ENCODE data around the gene HAUS7. TPM values are rescaled to one million over a fixed set of nuclear protein-coding genes. Genes with fewer than 3 reads are reported as not detected.
"Not testable (repeated sequence)": the region's sequence is repeated elsewhere in the genome, so short reads cannot be mapped to it uniquely, and the experiment has no call there.

The HAUS7 gene
- total and polyA plus RNA-seq, 7 donors, result 15.0 to 37.8 (median 23.9) TPM

DNA sequence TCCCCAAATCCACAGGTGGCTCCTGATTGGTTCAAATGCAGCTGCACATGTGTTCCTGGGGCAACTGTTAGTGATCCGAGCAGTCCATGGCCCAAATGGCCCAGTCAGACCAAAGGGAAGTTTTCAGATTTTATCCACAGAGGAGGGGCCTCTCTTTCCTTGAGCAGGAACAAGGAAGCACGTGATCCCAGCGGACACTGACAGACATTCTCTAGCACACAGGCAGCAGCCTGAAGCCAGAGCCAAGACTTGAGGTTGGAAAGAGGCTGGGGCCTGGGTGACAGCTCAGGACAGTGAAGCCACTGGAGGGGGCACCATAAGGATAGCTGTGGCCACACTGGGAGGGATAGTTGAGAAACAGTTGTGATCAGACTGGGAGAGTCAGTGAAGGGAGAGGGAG, 62.6 kb downstream of the HAUS7 start:
- H3K4me3 ChIP-seq, result no peak overlapping the region
- no peaks in the 10 kb centered on the region for H3K9me3 ChIP-seq
- H3K36me3 ChIP-seq, result no peaks in the 10 kb centered on the region
- intact Hi-C loops (cut with DNase I), result no loop called here
- no peaks in the 10 kb centered on the region for H3K27me3 ChIP-seq
- WGBS, 2 donors, result 34 to 68% methylated on average over 3 of the region's 3 CpGs
- TF ChIP-seq POLR2A (IDR thresholded peaks at IDR 0.05) (no peak), POLR2AphosphoS5 (IDR thresholded peaks at IDR 0.05) (no peak), EP300 (IDR thresholded peaks at IDR 0.05) (no peak)
- TF ChIP-seq, protein P1, sequence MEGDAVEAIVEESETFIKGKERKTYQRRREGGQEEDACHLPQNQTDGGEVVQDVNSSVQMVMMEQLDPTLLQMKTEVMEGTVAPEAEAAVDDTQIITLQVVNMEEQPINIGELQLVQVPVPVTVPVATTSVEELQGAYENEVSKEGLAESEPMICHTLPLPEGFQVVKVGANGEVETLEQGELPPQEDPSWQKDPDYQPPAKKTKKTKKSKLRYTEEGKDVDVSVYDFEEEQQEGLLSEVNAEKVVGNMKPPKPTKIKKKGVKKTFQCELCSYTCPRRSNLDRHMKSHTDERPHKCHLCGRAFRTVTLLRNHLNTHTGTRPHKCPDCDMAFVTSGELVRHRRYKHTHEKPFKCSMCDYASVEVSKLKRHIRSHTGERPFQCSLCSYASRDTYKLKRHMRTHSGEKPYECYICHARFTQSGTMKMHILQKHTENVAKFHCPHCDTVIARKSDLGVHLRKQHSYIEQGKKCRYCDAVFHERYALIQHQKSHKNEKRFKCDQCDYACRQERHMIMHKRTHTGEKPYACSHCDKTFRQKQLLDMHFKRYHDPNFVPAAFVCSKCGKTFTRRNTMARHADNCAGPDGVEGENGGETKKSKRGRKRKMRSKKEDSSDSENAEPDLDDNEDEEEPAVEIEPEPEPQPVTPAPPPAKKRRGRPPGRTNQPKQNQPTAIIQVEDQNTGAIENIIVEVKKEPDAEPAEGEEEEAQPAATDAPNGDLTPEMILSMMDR (IDR thresholded peaks at IDR 0.05), result no peak
- peaks cover 0 to 13% (median 5%) of the 10 kb centered on the region in 4 donors for H3K4me1 ChIP-seq
- H3K27ac ChIP-seq, result no peak overlapping the region
- no peak for DNase-seq

DNA sequence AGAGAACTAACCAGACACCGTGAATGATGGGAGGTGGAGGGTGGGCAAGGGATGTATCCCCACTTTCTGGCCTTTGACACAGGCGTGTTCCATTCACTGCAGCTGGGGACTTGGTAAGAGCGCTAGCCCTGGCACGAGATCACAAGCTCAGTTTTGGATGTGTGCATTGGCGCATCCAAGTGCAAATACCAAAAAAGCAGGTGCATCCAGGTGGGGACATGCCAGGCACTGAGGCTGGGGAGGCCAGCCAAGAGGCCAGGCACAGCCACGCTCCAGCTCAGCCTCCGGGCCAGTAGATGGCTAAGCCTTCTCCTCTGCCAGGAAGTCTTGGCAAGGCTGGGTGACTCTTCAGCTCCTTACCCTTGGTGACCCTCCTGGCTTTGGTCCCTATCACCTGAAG, 63.5 kb downstream of the HAUS7 start:
- Histone ChIP-seq H3K4me1 (peaks cover 0 to 5% (median 2%) of the 10 kb centered on the region in 4 donors), H3K9me3 (no peaks in the 10 kb centered on the region), H3K27me3 (no peaks in the 10 kb centered on the region), H3K27ac (no peak overlapping the region), H3K36me3 (no peaks in the 10 kb centered on the region), H3K4me3 (no peak overlapping the region)
- WGBS, 2 donors, result 49 to 87% methylated on average over 7 of the region's 7 CpGs
- TF ChIP-seq POLR2A (IDR thresholded peaks at IDR 0.05), result no peak
- TF ChIP-seq EP300 (IDR thresholded peaks at IDR 0.05), result no peak
- TF ChIP-seq, protein P1 (IDR thresholded peaks at IDR 0.05), result no peak
- intact Hi-C loops (cut with DNase I), result no loop called here
- no peak for DNase-seq

DNA sequence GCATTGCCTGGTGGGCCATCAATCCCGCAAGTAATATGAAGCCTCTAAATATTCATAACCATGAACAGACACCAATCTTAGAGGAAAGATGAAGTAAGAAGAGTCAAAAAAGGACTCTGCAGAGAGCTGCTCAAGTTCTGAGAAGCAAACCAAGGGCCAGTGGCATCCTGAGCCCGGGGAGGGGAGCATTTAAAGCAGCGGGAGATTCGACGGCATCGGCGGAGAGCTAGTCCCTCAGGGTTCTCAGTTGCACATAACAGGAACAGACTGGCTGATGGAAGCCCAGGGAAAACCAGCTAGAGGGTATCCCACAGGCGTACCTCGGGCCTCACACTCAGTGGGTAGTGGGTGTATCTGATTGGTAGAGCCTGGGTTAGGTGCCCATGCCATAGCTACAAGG, 64.4 kb downstream of the HAUS7 start:
- Histone ChIP-seq H3K27me3 (no peaks in the 10 kb centered on the region), H3K36me3 (no peaks in the 10 kb centered on the region), H3K9me3 (no peaks in the 10 kb centered on the region), H3K4me1 (no peaks in the 10 kb centered on the region), H3K4me3 (no peak overlapping the region), H3K27ac (no peak overlapping the region)
- WGBS, 2 donors, result 84 to 90% methylated on average over 9 of the region's 9 CpGs
- intact Hi-C loops (cut with DNase I), result no loop called here
- DNase-seq, result no peak
- no peak for TF ChIP-seq POLR2AphosphoS5 (IDR thresholded peaks at IDR 0.05)

DNA sequence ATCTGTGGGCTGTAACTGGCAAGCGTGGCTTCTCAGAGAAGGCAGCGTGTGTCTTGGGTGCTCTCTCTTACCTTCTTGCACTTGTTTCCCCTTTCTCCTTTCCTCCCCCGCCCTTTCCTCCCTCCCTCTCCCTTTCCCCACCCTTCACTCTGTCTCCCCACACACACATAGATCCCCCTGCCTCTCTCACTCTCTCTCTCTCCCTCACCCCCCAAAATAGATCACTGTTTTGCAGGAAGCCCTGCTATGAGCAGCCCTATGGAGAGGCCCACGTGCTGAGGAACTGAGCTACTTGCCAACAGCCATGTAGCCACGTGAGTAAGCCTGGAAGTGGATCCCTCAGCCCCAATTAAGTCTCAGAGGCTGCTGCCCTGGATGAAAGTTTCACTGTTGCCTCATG, 65.0 kb downstream of the HAUS7 start:
- TF ChIP-seq EP300 (IDR thresholded peaks at IDR 0.05) (no peak), POLR2AphosphoS5 (IDR thresholded peaks at IDR 0.05) (no peak), POLR2A (IDR thresholded peaks at IDR 0.05) (no peak)
- TF ChIP-seq, protein P1 (IDR thresholded peaks at IDR 0.05), result no peak
- 32 to 37% methylated on average over 5 of the region's 5 CpGs for WGBS, 2 donors
- Histone ChIP-seq H3K9me3 (no peaks in the 10 kb centered on the region), H3K4me3 (no peak overlapping the region), H3K4me1 (no peaks in the 10 kb centered on the region), H3K36me3 (no peaks in the 10 kb centered on the region), H3K27me3 (no peaks in the 10 kb centered on the region), H3K27ac (no peak overlapping the region)
- intact Hi-C loops (cut with DNase I), result no loop called here
- no peak for DNase-seq

DNA sequence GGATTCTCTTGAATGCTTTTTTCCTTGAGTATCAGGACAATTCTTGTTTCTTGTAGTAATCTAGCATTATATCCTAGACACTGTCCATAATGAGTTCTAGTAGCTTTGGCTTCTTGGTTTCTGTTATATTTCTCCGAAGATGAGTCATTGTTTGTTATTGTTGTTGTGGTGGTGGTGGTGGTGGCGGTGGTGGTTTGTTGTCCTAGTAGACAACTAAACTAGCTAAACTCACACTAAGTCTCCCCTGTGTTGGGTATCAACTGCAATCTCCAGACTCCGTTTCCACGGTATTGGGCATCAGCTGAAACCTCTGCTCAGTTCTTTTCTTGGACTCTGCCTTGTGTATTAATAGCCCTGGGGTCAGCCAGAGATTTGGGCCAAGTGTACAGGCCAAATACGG, 66.0 kb downstream of the HAUS7 start:
- peak; percentile 21 for DNase-seq
- 73 to 85% methylated on average over 5 of the region's 5 CpGs for WGBS, 2 donors
- H3K4me1 ChIP-seq; H3K27me3 ChIP-seq; H3K27ac ChIP-seq; H3K36me3 ChIP-seq; intact Hi-C loops (cut with DNase I); H3K4me3 ChIP-seq; H3K9me3 ChIP-seq: not testable (repeated sequence)

DNA sequence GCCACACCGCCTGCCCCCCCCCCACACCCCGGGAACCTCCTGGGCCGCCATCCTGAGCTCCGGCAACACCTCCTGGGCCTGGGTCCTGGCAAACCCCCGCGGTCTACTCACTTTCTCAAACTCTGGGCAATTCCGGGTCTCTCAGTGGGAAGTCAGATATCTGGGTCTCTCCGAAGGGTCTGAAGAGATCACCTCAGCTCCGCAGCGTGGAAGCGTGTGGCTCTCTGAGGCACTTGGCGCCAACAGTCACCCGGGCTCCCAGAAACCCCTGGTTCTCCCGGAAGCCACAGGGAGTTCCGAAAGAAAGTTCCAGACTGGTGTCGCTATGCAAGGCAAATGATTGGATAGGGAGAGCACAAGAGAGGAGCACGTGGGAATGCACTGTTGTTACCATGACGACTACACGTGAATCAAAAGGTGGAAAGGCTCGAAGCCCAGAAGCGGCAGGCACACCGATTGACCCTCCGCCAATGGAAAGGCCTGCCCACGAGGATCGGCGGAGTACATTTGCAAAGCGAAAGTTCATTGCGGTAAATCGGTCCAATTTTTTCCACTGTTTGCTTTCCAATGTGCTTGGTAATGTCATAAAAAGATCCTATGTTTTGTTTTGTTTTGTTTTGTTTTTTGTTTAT, 69.1 kb downstream of the HAUS7 start, which contains the start of gene PNMA6E:
TSS of gene PNMA6E (minus strand) at position 218 of the 632 bp plus-strand sequence. CDS start 2,501 bp downstream, outside the sequence.
- H3K9me3 ChIP-seq, result no peaks in the 10 kb centered on the region
- no peaks in the 10 kb centered on the region for H3K4me1 ChIP-seq
- no peaks in the 10 kb centered on the region for H3K27me3 ChIP-seq
- WGBS, 2 donors, result 92 to 95% methylated on average over 29 of the region's 29 CpGs
- intact Hi-C loops (cut with DNase I), result no loop called here
- no peak within 1 kb of the TSS for H3K27ac ChIP-seq
- H3K4me3 ChIP-seq, result no peak within 1 kb of the TSS
- TF ChIP-seq POLR2A (IDR thresholded peaks at IDR 0.05) (no peak), POLR2AphosphoS5 (IDR thresholded peaks at IDR 0.05) (no peak), EP300 (IDR thresholded peaks at IDR 0.05) (no peak)
- no peaks in the 10 kb centered on the region for H3K36me3 ChIP-seq
- no peak for DNase-seq
